HL-60 (cell line): ENCODE measurements around the gene SLC45A2.
"Not testable (repeated sequence)": the region's sequence is repeated elsewhere in the genome, so short reads cannot be mapped to it uniquely, and the experiment has no call there.

Experiments
- DNase-seq, 2 experiments: peaks; one replicate each; pipeline ENCODE4 v3.0.0-alpha.2; 2010 to 2020; ENCODE audit warnings: low read depth in 1 of 2, low spot score in 1 of 2
- H3K27ac ChIP-seq: fragments of 250-450 bp; sonication (Bioruptor Pico); replicated peaks from 2 replicates; pipeline ENCODE4 v1.5.1; 2020; ENCODE audit warnings: mild to moderate bottlenecking, moderate library complexity
- H3K27me3 ChIP-seq: fragments of 250-450 bp; sonication (Bioruptor Pico); 2 replicates; pipeline ENCODE4 v1.5.1; 2021; ENCODE audit warnings: mild to moderate bottlenecking, moderate library complexity; ENCODE audit not compliant: insufficient read depth, poor library complexity, severe bottlenecking
- H3K4me3 ChIP-seq: replicated peaks from 2 replicates; pipeline ENCODE4 v1.5.1; 2011; ENCODE audit warnings: mild to moderate bottlenecking, control low read depth, low read length; ENCODE audit not compliant: insufficient read depth
- GABPA ChIP-seq: IDR thresholded peaks from 2 replicates; pipeline ENCODE4 v1.6.1; 2012; ENCODE audit warnings: low read depth
- POLR2AphosphoS5 ChIP-seq: IDR thresholded peaks from 2 replicates; pipeline ENCODE4 v1.6.1; 2012; ENCODE audit warnings: low read depth
- SPI1 ChIP-seq: IDR thresholded peaks from 2 replicates; pipeline ENCODE4 v1.6.1; 2012; ENCODE audit warnings: low read depth, mild to moderate bottlenecking, borderline replicate concordance
- long read RNA-seq: library from polyadenylated mRNA; unstranded; transcript quantifications from one replicate; pipeline ENCODE4 v2.0.0, GENCODE V29; 2020
- TF ChIP-seq, protein P1 (sequence below): IDR thresholded peaks from 2 replicates; pipeline ENCODE4 v1.6.1; 2012; ENCODE audit warnings: low read depth; ENCODE audit not compliant: insufficient replicate concordance
- TF ChIP-seq, protein P2 (sequence below): IDR thresholded peaks from one replicate; pipeline ENCODE4 v1.5.1; 2011; ENCODE audit warnings: low read length, control low read depth, inconsistent platforms; ENCODE audit not compliant: insufficient read depth

Gene SLC45A2, protein sequence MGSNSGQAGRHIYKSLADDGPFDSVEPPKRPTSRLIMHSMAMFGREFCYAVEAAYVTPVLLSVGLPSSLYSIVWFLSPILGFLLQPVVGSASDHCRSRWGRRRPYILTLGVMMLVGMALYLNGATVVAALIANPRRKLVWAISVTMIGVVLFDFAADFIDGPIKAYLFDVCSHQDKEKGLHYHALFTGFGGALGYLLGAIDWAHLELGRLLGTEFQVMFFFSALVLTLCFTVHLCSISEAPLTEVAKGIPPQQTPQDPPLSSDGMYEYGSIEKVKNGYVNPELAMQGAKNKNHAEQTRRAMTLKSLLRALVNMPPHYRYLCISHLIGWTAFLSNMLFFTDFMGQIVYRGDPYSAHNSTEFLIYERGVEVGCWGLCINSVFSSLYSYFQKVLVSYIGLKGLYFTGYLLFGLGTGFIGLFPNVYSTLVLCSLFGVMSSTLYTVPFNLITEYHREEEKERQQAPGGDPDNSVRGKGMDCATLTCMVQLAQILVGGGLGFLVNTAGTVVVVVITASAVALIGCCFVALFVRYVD
- long read RNA-seq = 0 reads

DNA sequence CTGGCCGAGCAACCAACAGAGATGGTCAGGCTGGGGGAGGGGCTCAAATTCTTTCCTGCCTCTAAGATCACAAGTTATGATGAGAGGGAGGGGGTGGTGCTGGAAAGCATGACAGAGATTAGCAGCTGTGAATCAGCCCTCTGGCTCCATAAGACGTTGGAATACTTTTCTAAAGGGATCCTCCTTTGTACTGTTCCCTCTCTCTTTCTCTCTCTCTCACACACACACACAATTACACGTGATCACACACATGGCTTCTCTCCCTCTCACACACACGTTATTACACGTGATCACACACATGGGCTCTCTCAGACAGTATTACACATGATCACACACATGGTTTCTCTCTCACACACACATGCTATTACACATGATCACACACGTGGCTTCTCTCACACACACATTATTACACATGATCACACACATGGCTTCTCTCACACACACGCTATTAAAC lies at the start of gene SLC45A2:
SLC45A2 (minus strand) TSS at position 23 of the 454 bp plus-strand sequence. CDS start 110 bp downstream, outside the sequence.
- Histone ChIP-seq H3K27ac (no peak within 1 kb of the TSS), H3K27me3 (no peaks in the 10 kb centered on the region), H3K4me3 (no peak within 1 kb of the TSS)
- TF ChIP-seq, protein P1, sequence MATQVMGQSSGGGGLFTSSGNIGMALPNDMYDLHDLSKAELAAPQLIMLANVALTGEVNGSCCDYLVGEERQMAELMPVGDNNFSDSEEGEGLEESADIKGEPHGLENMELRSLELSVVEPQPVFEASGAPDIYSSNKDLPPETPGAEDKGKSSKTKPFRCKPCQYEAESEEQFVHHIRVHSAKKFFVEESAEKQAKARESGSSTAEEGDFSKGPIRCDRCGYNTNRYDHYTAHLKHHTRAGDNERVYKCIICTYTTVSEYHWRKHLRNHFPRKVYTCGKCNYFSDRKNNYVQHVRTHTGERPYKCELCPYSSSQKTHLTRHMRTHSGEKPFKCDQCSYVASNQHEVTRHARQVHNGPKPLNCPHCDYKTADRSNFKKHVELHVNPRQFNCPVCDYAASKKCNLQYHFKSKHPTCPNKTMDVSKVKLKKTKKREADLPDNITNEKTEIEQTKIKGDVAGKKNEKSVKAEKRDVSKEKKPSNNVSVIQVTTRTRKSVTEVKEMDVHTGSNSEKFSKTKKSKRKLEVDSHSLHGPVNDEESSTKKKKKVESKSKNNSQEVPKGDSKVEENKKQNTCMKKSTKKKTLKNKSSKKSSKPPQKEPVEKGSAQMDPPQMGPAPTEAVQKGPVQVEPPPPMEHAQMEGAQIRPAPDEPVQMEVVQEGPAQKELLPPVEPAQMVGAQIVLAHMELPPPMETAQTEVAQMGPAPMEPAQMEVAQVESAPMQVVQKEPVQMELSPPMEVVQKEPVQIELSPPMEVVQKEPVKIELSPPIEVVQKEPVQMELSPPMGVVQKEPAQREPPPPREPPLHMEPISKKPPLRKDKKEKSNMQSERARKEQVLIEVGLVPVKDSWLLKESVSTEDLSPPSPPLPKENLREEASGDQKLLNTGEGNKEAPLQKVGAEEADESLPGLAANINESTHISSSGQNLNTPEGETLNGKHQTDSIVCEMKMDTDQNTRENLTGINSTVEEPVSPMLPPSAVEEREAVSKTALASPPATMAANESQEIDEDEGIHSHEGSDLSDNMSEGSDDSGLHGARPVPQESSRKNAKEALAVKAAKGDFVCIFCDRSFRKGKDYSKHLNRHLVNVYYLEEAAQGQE = no peak
- TF ChIP-seq, protein P2, sequence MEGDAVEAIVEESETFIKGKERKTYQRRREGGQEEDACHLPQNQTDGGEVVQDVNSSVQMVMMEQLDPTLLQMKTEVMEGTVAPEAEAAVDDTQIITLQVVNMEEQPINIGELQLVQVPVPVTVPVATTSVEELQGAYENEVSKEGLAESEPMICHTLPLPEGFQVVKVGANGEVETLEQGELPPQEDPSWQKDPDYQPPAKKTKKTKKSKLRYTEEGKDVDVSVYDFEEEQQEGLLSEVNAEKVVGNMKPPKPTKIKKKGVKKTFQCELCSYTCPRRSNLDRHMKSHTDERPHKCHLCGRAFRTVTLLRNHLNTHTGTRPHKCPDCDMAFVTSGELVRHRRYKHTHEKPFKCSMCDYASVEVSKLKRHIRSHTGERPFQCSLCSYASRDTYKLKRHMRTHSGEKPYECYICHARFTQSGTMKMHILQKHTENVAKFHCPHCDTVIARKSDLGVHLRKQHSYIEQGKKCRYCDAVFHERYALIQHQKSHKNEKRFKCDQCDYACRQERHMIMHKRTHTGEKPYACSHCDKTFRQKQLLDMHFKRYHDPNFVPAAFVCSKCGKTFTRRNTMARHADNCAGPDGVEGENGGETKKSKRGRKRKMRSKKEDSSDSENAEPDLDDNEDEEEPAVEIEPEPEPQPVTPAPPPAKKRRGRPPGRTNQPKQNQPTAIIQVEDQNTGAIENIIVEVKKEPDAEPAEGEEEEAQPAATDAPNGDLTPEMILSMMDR = no peak
- no peak for TF ChIP-seq POLR2AphosphoS5
- TF ChIP-seq SPI1 = no peak
- TF ChIP-seq GABPA = no peak
- DNase-seq = no peak

DNA sequence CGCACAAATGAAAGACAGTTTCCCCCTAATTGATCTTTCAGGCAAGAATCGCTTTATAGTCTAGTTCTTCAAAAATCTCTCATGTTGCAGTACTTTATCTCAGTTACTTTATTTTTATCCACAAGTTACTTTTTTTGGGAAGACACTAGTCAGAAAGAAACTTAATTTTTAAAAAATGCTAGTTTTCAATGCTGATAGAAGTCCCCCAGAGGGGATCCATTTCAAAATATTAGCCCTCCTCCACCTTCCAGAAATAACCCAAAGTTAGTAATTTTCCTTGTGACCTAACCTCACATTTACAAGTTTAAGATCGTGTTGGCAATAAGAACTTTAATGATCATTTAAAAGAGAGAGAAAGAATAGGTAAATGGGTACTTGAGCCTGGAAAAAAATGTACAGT lies 47.5 kb upstream of the SLC45A2 start:
- TF ChIP-seq POLR2AphosphoS5 (no peak), SPI1 (no peak), GABPA (no peak)
- TF ChIP-seq, protein P2 = no peak
- TF ChIP-seq, protein P1 = no peak
- no peak overlapping the region for H3K4me3 ChIP-seq
- no peak for DNase-seq
- no peak overlapping the region for H3K27ac ChIP-seq
- H3K27me3 ChIP-seq = no peaks in the 10 kb centered on the region

DNA sequence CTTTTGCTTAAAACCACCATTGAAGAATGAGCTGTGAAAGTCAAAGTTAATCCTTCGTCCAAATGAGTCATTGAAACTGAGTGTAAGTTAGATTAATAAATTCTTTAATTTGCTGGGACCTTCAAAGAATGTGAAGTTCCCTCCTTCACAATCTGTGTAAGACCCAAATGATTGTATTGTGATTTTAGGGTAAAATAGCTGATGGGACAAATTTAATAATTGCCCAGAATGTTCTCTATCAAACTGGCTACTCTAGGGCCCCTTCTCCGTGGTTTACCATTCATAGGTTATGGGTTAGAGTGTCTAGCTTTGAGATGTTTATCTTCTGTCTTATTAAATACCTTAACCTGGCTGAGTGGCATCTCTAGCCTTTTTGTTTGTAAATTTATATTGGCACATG lies 46.6 kb upstream of the SLC45A2 start:
- Histone ChIP-seq H3K4me3 (no peak overlapping the region), H3K27me3 (no peaks in the 10 kb centered on the region), H3K27ac (no peak overlapping the region)
- no peak for DNase-seq
- TF ChIP-seq, protein P1 = no peak
- TF ChIP-seq POLR2AphosphoS5 (no peak), SPI1 (no peak), GABPA (no peak)
- TF ChIP-seq, protein P2 = no peak

DNA sequence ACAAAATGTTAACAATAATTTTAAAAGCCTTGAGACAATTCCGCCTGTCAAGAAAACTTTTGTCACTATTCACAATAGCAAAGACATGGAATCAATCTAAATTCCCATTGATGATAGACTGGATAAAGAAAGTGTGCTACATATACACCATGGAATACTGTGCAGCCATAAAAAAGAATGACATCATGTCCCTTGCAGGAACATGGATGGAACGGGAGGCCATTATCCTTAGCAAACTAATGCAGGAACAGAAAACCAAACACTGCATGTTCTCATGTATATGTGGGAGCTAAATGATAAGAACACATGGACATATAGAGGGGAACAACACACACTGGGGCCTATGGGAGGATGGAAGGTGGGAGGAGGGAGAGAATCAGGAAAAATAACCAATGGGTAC lies 46.1 kb upstream of the SLC45A2 start:
- not testable (repeated sequence) for H3K27ac ChIP-seq, H3K4me3 ChIP-seq, DNase-seq, H3K27me3 ChIP-seq
